Motor neuron (in vitro differentiated cells): ENCODE results near the gene L3HYPDH. TPM values are rescaled to one million over a fixed set of nuclear protein-coding genes. Genes with fewer than 3 reads are reported as not detected.
"Not testable (repeated sequence)": the region's sequence is repeated elsewhere in the genome, so short reads cannot be mapped to it uniquely, and the experiment has no call there.

Experiments
- ATAC-seq, 8 experiments: fragments of 200-7000 bp; cut with Tn5 transposase; replicated peaks in 6 of 8; 2 replicates each; pipeline ENCODE4 v1.8.0; 2021; ENCODE audit warnings: mild to moderate bottlenecking in 8 of 8, moderate library complexity in 8 of 8
- H3K27ac ChIP-seq, 2 donors: fragments of 250-450 bp; sonication (Bioruptor Pico); 2 replicates each; pipeline ENCODE4 v1.9.0; 2021; ENCODE audit warnings: antibody characterized with exemption in 2 of 2, mild to moderate bottlenecking in 2 of 2, moderate library complexity in 1 of 2
- H3K4me1 ChIP-seq, 2 donors: fragments of 250-450 bp; sonication (Bioruptor Pico); replicated peaks in 1 of 2; 2 replicates each; pipeline ENCODE4 v1.6.1; 2021; ENCODE audit warnings: antibody characterized with exemption in 2 of 2, mild to moderate bottlenecking in 2 of 2, moderate library complexity in 1 of 2
- H3K4me3 ChIP-seq, 5 donors: fragments of 250-450 bp; sonication (Bioruptor Pico); 2 replicates each; pipeline ENCODE4 v1.9.0; 2021; ENCODE audit warnings: antibody characterized with exemption in 5 of 5, mild to moderate bottlenecking in 5 of 5, moderate library complexity in 4 of 5
- WGBS, 10 experiments: fragments of 450-650 bp; shearing (Covaris generic); methylation state at CpG; one replicate each; pipeline ENCODE4 v1.0.0; 2022; 5-methylcytosine and 5-hydroxymethylcytosine counted together
- in situ Hi-C, 9 experiments: fragments of 400-800 bp; cut with MboI; loops; one replicate each; pipeline ENCODE4 v1.15.0; 2021; ENCODE audit warnings: low sequenced_read_pairs in 9 of 9, low pct_unique_long_range_greater_than_20kb in 2 of 9; ENCODE audit not compliant: unreplicated experiment in 9 of 9
- total RNA-seq, 8 experiments: library from RNA; unstranded; fragments of 300-600 nt; gene quantifications; 2 replicates each; pipeline versions ENCODE4 v1.2.3 to v1.2.4, GENCODE V29; 2022

The L3HYPDH gene
- total RNA-seq, 8 experiments from 2014 or later = 7.3 to 93.0 (median 35.3) TPM

DNA sequence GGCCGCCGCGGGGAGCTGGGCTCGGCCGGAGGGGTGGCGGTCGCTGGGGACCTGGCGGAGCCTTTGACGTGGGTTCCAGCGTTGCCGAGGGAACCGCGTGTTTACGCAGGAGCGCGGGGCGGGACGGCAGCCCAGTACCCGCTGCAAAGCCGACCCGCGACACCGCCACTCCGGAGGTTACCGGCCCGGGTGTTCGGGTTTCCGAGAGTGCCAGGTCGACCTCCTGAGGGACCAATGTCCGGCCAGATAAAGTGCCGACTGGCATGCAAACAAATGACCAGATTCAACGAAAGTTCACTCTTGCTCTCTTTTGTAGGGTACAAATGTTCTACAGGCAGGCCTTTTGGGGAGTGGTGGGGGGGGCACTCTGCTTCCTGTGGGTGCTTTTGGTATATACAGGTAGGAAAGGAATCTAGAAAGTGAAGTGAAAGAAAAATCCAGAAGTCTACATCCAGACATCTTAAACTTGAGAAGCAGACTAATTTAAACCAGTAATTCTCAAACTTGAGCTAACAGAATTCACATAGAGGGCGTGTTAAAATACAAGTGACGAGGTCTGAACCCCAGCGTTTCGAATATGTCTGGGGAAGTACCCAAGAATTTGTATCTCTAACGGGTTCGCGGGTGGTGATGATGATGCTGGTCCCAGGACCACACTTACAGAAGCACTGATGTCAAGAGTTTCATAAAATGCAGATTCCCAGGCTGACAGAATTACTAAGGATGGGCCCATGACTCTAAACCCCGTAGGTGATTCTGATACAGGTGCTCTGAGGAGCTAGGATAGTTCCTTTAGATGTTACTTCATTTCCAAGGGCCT lies 18.7 kb downstream of the L3HYPDH start, which contains the start of gene GPR135:
Gene GPR135, minus strand, starts transcription at position 65 of the 820 bp plus-strand sequence. CDS start 154 bp downstream, outside the sequence.
- peak within 1 kb of the TSS; percentile 46 to 74 (median 56) for H3K4me3 ChIP-seq
- peak in 1 of 8 experiments; percentile 46 for ATAC-seq
- WGBS, 10 experiments = 0 to 97% (median 88%) methylated on average over 1 to 9 of the region's 40 CpGs
- in situ Hi-C loops = loop anchor here in 1 of 9 experiments (25.0 kb wide), 1 partner anchor 328 kb away; no protein-coding TSS in a partner anchor
- H3K4me1 ChIP-seq = peaks cover 9 to 13% of the 10 kb centered on the region in 2 donors
- peak within 1 kb of the TSS; percentile 69 to 80 for H3K27ac ChIP-seq

- peak; percentile 74 to 90 (median 83) for ATAC-seq
- in situ Hi-C loops = loop anchor here in 1 of 9 experiments (25.0 kb wide), 1 partner anchor 327 kb away; no protein-coding TSS in a partner anchor
- peak overlapping the region; percentile 69 to 80 for H3K27ac ChIP-seq
- H3K4me3 ChIP-seq = peak overlapping the region; percentile 46 to 74 (median 56)
- peaks cover 9 to 13% of the 10 kb centered on the region in 2 donors for H3K4me1 ChIP-seq
- WGBS, 10 experiments = 4 to 25% (median 4%) methylated on average over 4 to 21 of the region's 105 CpGs; no CpG with 5 or more reads in 7 of the 10 experiments
Observed at GRCh38 chr14:59464486-59465315, 19.5 kb downstream of the L3HYPDH start.

- peak in 2 of 8 experiments; percentile 1 to 2 for ATAC-seq
- Histone ChIP-seq H3K4me3 (peak overlapping the region; percentile 46 to 74 (median 56)), H3K4me1 (peaks cover 9 to 13% of the 10 kb centered on the region in 2 donors), H3K27ac (peak overlapping the region; percentile 69 to 80)
- in situ Hi-C loops = loop anchor here in 1 of 9 experiments (25.0 kb wide), 1 partner anchor 327 kb away; no protein-coding TSS in a partner anchor
- WGBS, 10 experiments = 21 to 100% (median 94%) methylated on average over 1 to 12 of the region's 60 CpGs; no CpG with 5 or more reads in 4 of the 10 experiments
Observed at GRCh38 chr14:59463787-59464485, 20.3 kb downstream of the L3HYPDH start.

DNA sequence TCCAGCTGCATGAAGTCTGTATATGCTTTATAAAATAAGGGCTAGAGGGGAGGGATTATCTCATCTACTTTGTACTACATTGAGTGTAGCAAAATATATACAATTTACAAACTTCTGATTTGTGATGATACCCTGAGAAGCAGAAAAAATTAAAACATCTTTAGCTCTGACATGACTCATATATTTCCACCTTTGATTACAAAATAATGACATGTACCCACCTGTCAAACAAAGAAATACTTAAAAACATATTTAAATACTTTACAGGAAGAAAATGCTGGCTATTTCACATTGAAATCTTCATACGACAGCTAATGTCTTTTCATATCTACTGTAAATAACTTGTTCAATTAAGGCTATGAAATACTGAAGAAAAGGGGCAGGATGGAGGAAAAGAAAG lies 22.3 kb downstream of the L3HYPDH start:
- no peak for ATAC-seq
- in situ Hi-C loops = loop anchor here in 1 of 9 experiments (25.0 kb wide), 1 partner anchor 325 kb away; no protein-coding TSS in a partner anchor
- no peak overlapping the region for H3K27ac ChIP-seq

GRCh38 chr14:59460378-59460777 lies 23.8 kb downstream of the L3HYPDH start:
- H3K4me3 ChIP-seq = no peak overlapping the region
- H3K4me1 ChIP-seq = peaks cover 7 to 8% of the 10 kb centered on the region in 2 donors
- no peak overlapping the region for H3K27ac ChIP-seq
- in situ Hi-C loops = loop anchor here in 1 of 9 experiments (25.0 kb wide), 1 partner anchor 323 kb away; no protein-coding TSS in a partner anchor
- ATAC-seq = no peak
- WGBS, 10 experiments = 86 to 100% (median 100%) methylated on average over 1 of the region's 1 CpG; no CpG with 5 or more reads in 5 of the 10 experiments

More for the DNA sequence above, 22.3 kb downstream of the L3HYPDH start:
- peaks cover 9 to 13% of the 10 kb centered on the region in 2 donors for H3K4me1 ChIP-seq
- H3K4me3 ChIP-seq = no peak overlapping the region
- WGBS, 10 experiments = 100% methylated on average over 1 of the region's 1 CpG; no CpG with 5 or more reads in 3 of the 10 experiments

GRCh38 chr14:59458486-59458885 lies 25.7 kb downstream of the L3HYPDH start:
- no peak overlapping the region for H3K27ac ChIP-seq
- no peak overlapping the region for H3K4me3 ChIP-seq
- in situ Hi-C loops = loop anchor here in 1 of 9 experiments (25.0 kb wide), 1 partner anchor 321 kb away; no protein-coding TSS in a partner anchor
- 56 to 100% (median 100%) methylated on average over 1 to 2 of the region's 2 CpGs; no CpG with 5 or more reads in 6 of the 10 experiments for WGBS, 10 experiments
- no peak for ATAC-seq
- peaks cover 0 to under 1% of the 10 kb centered on the region in 2 donors for H3K4me1 ChIP-seq

DNA sequence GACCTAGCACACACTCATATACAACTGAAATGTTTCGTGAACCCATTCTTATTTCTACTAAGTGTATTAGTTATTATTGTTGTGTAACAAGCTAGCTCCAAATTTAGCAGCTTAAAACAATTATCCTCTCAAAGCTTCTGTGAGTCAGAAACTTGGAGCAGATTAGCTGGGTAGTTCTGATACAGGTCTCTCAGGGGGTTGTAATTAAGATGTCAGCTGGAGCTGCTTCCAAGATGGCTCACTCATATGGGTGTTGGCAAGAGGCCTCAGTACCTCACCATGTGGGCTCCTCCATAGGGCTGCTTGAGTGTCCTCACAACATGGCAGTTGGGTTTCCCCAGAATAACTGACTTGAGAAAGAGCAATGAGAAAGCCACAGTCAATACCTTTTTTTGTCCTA lies 28.8 kb downstream of the L3HYPDH start:
- 50 to 100% (median 100%) methylated on average over 1 of the region's 1 CpG; no CpG with 5 or more reads in 3 of the 10 experiments for WGBS, 10 experiments
- no peak overlapping the region for H3K27ac ChIP-seq

GRCh38 chr14:59454139-59454538 lies 30.1 kb downstream of the L3HYPDH start:
- 19 to 100% (median 60%) methylated on average over 1 to 2 of the region's 2 CpGs; no CpG with 5 or more reads in 3 of the 10 experiments for WGBS, 10 experiments
- no peak overlapping the region for H3K27ac ChIP-seq
- in situ Hi-C loops = loop anchor here in 1 of 9 experiments (25.0 kb wide), 1 partner anchor 317 kb away; no protein-coding TSS in a partner anchor
- H3K4me3 ChIP-seq = no peak overlapping the region
- no peaks in the 10 kb centered on the region for H3K4me1 ChIP-seq
- peak in 1 of 8 experiments; percentile 67 for ATAC-seq

More for the DNA sequence above, 28.8 kb downstream of the L3HYPDH start:
- Histone ChIP-seq H3K4me1 (no peaks in the 10 kb centered on the region), H3K4me3 (no peak overlapping the region)
- no peak for ATAC-seq
- in situ Hi-C loops = loop anchor here in 1 of 9 experiments (25.0 kb wide), 1 partner anchor 318 kb away; no protein-coding TSS in a partner anchor

GRCh38 chr14:59451849-59452248 lies 32.4 kb downstream of the L3HYPDH start:
- Histone ChIP-seq H3K4me1 (no peaks in the 10 kb centered on the region), H3K4me3 (no peak overlapping the region), H3K27ac (no peak overlapping the region)
- in situ Hi-C loops = loop anchor here in 1 of 9 experiments (25.0 kb wide), 1 partner anchor 315 kb away; no protein-coding TSS in a partner anchor
- WGBS, 10 experiments = 80 to 100% (median 100%) methylated on average over 1 of the region's 1 CpG; no CpG with 5 or more reads in 3 of the 10 experiments
- ATAC-seq = no peak

DNA sequence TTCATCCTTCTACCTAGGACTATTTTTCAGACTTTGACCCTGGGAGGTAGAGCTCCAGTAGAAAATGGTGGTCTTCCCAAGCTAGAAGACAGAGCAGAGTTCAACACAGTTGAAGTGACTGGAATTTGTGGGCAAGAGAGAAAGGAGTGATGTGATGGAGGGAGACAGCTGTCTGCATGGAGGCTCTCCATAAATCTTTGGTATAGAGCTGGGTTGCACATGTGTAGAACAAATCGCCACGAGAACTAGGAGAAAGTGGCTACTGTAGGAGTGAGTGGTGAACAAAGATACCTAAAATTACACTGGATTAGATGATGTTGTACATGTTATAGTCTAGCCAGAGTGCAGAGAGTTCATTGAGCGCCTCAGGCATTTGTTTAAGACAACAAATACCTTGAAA lies 33.5 kb downstream of the L3HYPDH start:
- H3K4me3 ChIP-seq = no peak overlapping the region
- ATAC-seq = no peak
- H3K27ac ChIP-seq = no peak overlapping the region
- in situ Hi-C loops = loop anchor here in 1 of 9 experiments (25.0 kb wide), 1 partner anchor 313 kb away; no protein-coding TSS in a partner anchor
- H3K4me1 ChIP-seq = no peaks in the 10 kb centered on the region
- WGBS, 10 experiments = 53 to 100% (median 100%) methylated on average over 1 to 3 of the region's 3 CpGs; no CpG with 5 or more reads in 1 of the 10 experiments

GRCh38 chr14:59448673-59449072 lies 35.5 kb downstream of the L3HYPDH start:
- H3K4me3 ChIP-seq, H3K27ac ChIP-seq, H3K4me1 ChIP-seq, ATAC-seq: not testable (repeated sequence)
- in situ Hi-C loops = loop anchor here in 6 of 9 experiments (10.0 to 25.0 kb wide), 3 partner anchors 311 to 411 kb away; no protein-coding TSS in a partner anchor
- WGBS, 10 experiments = 78 to 100% (median 100%) methylated on average over 1 of the region's 2 CpGs; no CpG with 5 or more reads in 6 of the 10 experiments
